OCI-LY7 (cell line): Measurements from ENCODE around the gene ABHD1. TPM values are rescaled to one million over a fixed set of nuclear protein-coding genes. Genes with fewer than 3 reads are reported as not detected.
A peak's percentile ranks its signal among the peaks of the same experiment; 100 is the strongest.

Source experiments
- BruUV-seq: library from RNA; stranded (reverse); fragments of 400-500 nt; replicated peaks from 2 replicates; lab custom pipeline; 2021; lab: Mats Ljungman, UMichigan
- CTCF ChIA-PET: fragments of 300-600 bp; sonication (Branson Sonifier 250); formaldehyde crosslinking; loops from one replicate; lab custom pipeline; 2022; ENCODE audit warnings: antibody characterized with exemption; ENCODE audit not compliant: unreplicated experiment; lab: Charles Lee
- POLR2A ChIA-PET: fragments of 300-600 bp; sonication (Branson Sonifier 250); formaldehyde crosslinking; loops from one replicate; lab custom pipeline; 2022; ENCODE audit warnings: antibody characterized with exemption; lab: Charles Lee
- DNase-seq: peaks from one replicate; pipeline ENCODE4 v3.0.0-alpha.2; 2015; ENCODE audit warnings: low spot score
- H2AFZ ChIP-seq: fragments of 200-600 bp; sonication (generic), shearing (Covaris generic); 2 replicates; pipeline ENCODE4 v1.6.1; 2014; ENCODE audit warnings: mild to moderate bottlenecking, antibody characterized with exemption, low read length, moderate library complexity
- H3K27ac ChIP-seq: fragments of 200-600 bp; sonication (generic); 2 replicates; pipeline ENCODE4 v1.5.1; 2014; ENCODE audit warnings: mixed run types, low read depth, mild to moderate bottlenecking, moderate library complexity, low read length, inconsistent platforms; ENCODE audit not compliant: poor library complexity, severe bottlenecking
- H3K36me3 ChIP-seq: fragments of 200-600 bp; sonication (generic); 2 replicates; pipeline ENCODE4 v1.6.1; 2014; ENCODE audit warnings: mild to moderate bottlenecking, antibody characterized with exemption, low read length, moderate library complexity, mixed read lengths; ENCODE audit not compliant: insufficient read depth
- H3K4me1 ChIP-seq: fragments of 200-600 bp; sonication (generic); 2 replicates; pipeline ENCODE4 v1.5.1; 2014; ENCODE audit warnings: mild to moderate bottlenecking, low read length; ENCODE audit not compliant: insufficient read depth, poor library complexity, severe bottlenecking
- H3K4me2 ChIP-seq: fragments of 200-600 bp; sonication (generic); 2 replicates; pipeline ENCODE4 v1.6.1; 2014; ENCODE audit warnings: mild to moderate bottlenecking, low read length
- H3K4me3 ChIP-seq: fragments of 200-600 bp; sonication (generic); 2 replicates; pipeline ENCODE4 v1.5.1; 2014; ENCODE audit warnings: mild to moderate bottlenecking, low read depth, low read length; ENCODE audit not compliant: poor library complexity, severe bottlenecking
- H3K79me2 ChIP-seq: fragments of 200-600 bp; sonication (generic); 2 replicates; pipeline ENCODE4 v1.6.1; 2016; ENCODE audit warnings: low read depth, mild to moderate bottlenecking, low read length, moderate library complexity, mixed read lengths; ENCODE audit not compliant: insufficient read depth
- H3K9me2 ChIP-seq: fragments of 200-600 bp; sonication (generic); 2 replicates; pipeline ENCODE4 v1.6.1; 2016; ENCODE audit warnings: mild to moderate bottlenecking, low read length, mixed read lengths; ENCODE audit not compliant: insufficient read depth
- H3K9me3 ChIP-seq: fragments of 200-600 bp; sonication (generic); 2 replicates; pipeline ENCODE4 v1.6.1; 2014; ENCODE audit warnings: mild to moderate bottlenecking, mixed run types, low read length, mixed read lengths
- H4K20me1 ChIP-seq: fragments of 200-600 bp; sonication (generic); 2 replicates; pipeline ENCODE4 v1.6.1; 2014; ENCODE audit warnings: mild to moderate bottlenecking, antibody characterized with exemption, low read length, moderate library complexity, mixed read lengths; ENCODE audit not compliant: insufficient read depth
- EZH2phosphoT487 ChIP-seq: fragments of 200-600 bp; sonication (generic); IDR thresholded peaks from 2 replicates; pipeline ENCODE4 v1.6.1; 2018; ENCODE audit warnings: low read depth, borderline replicate concordance, mild to moderate bottlenecking, mixed run types, antibody characterized with exemption, low read length, moderate library complexity, mixed read lengths
- intact Hi-C: fragments of 100-400 bp; cut with micrococcal nuclease; formaldehyde crosslinking; loops from one replicate; pipeline ENCODE4 v1.10.0; 2022; ENCODE audit not compliant: unreplicated experiment
- total RNA-seq, 2 experiments: library from RNA; depleted of rRNA in 1 of 2; stranded (reverse); fragments of >200 nt in 1 of 2; shearing (Covaris generic) in 1 of 2; gene quantifications; 2 replicates each; pipeline ENCODE4 v1.2.3, GENCODE V29; 2014 to 2022
- TF ChIP-seq, protein P1 (sequence below): fragments of 200-600 bp; sonication (generic); conservative IDR thresholded peaks from 2 replicates; pipeline ENCODE4 v1.5.1; 2014; ENCODE audit warnings: mild to moderate bottlenecking, antibody characterized with exemption, low read length, moderate library complexity, mixed read lengths

The ABHD1 gene
- total RNA-seq, 2 experiments from 2014 or later: not detected

DNA sequence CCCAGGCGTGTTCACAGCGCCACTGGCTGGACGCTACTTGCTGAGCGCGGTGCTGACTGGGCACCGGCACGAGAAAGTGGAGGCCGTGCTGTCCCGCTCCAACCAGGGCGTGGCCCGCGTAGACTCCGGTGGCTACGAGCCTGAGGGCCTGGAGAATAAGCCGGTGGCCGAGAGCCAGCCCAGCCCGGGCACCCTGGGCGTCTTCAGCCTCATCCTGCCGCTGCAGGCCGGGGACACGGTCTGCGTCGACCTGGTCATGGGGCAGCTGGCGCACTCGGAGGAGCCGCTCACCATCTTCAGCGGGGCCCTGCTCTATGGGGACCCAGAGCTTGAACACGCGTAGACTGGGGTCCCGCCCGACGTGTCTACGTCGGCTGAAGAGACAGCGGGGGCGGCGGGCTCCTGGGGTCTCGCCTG is 37.9 kb upstream of the ABHD1 start:
- Histone ChIP-seq H3K4me1 (peaks cover 51% of the 10 kb centered on the region), H3K79me2 (no peaks in the 10 kb centered on the region), H3K9me3 (no peaks in the 10 kb centered on the region), H3K4me3 (peak overlapping the region; percentile 73), H3K9me2 (no peaks in the 10 kb centered on the region), H4K20me1 (no peaks in the 10 kb centered on the region), H3K4me2 (peak overlapping the region; percentile 98), H3K36me3 (no peaks in the 10 kb centered on the region), H2AFZ (peak overlapping the region; percentile 88; the same call in 1 of the 2 replicates), H3K27ac (no peak overlapping the region)
- BruUV-seq: no TSS peak
- ChIA-PET CTCF (interaction anchor here (0.6 kb wide), 1 partner anchor 165 kb away, joined by 4 read pairs; no protein-coding TSS in a partner anchor), POLR2A (interaction anchor here (1.1 kb wide), 1 partner anchor 42 kb away, joined by 3 read pairs; no protein-coding TSS in a partner anchor)
- DNase-seq: no peak
- intact Hi-C loops: loop anchor here (1.0 to 2.0 kb wide), 5 partner anchors 14 to 127 kb away; partner anchors contain the start of genes AGBL5, ATRAID, OST4 and SLC5A6
- TF ChIP-seq, protein P1, sequence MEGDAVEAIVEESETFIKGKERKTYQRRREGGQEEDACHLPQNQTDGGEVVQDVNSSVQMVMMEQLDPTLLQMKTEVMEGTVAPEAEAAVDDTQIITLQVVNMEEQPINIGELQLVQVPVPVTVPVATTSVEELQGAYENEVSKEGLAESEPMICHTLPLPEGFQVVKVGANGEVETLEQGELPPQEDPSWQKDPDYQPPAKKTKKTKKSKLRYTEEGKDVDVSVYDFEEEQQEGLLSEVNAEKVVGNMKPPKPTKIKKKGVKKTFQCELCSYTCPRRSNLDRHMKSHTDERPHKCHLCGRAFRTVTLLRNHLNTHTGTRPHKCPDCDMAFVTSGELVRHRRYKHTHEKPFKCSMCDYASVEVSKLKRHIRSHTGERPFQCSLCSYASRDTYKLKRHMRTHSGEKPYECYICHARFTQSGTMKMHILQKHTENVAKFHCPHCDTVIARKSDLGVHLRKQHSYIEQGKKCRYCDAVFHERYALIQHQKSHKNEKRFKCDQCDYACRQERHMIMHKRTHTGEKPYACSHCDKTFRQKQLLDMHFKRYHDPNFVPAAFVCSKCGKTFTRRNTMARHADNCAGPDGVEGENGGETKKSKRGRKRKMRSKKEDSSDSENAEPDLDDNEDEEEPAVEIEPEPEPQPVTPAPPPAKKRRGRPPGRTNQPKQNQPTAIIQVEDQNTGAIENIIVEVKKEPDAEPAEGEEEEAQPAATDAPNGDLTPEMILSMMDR: no peak
- no peak for TF ChIP-seq EZH2phosphoT487

DNA sequence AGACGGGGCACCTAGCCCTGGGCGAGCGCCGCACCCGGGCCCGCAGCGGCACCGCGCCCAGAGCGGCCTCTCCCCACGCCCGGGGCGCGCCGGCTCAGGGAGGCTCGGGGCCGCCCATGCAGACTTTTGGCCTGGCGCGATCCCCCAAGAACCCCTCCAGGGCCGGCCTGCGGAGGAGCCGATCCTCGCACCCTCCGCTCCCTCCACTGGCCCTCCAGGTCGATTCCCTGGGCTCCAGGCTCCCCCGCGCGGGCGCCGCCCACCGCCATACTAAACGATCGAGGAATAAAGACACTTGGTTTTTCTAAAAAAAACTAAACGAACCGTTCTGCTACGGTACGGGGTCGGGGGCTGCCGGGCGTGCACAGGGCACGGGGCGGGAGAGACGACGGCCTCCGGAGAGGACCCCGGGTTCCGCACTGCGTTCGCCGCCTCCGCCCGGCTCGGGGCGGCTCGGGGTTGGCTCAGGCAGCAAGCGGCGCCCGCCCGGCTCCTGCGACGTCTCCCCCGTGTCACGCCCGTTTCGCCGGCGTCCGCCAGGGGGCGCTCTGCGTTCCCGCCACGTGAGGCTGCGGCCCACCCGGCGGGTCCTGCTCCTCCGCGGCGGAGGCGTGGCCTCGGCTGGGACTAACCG is 37.4 kb upstream of the ABHD1 start:
- POLR2A ChIA-PET: interaction anchor here (1.1 to 2.0 kb wide), 3 partner anchors 10 to 43 kb away, joined by 3 to 9 read pairs (median 8); no protein-coding TSS in a partner anchor
- Histone ChIP-seq H3K27ac (peak overlapping the region; percentile 38), H3K4me1 (peaks cover 46% of the 10 kb centered on the region), H2AFZ (peak overlapping the region; percentile 88), H3K4me2 (peak overlapping the region; percentile 98), H4K20me1 (no peaks in the 10 kb centered on the region), H3K9me3 (no peaks in the 10 kb centered on the region), H3K9me2 (no peaks in the 10 kb centered on the region), H3K4me3 (peak overlapping the region; percentile 73), H3K79me2 (no peaks in the 10 kb centered on the region), H3K36me3 (no peaks in the 10 kb centered on the region)
- DNase-seq: peak; percentile 97
- BruUV-seq: no TSS peak
- TF ChIP-seq EZH2phosphoT487: no peak
- TF ChIP-seq, protein P1: peak; percentile 79
- intact Hi-C loops: loop anchor here (1.0 to 2.0 kb wide), 5 partner anchors 15 to 126 kb away; partner anchors contain the start of genes AGBL5, ATRAID, OST4 and SLC5A6
- CTCF ChIA-PET: interaction anchor here (0.6 to 0.9 kb wide), 2 partner anchors 45 to 217 kb away, joined by 3 read pairs; no protein-coding TSS in a partner anchor
